Progenitor cell of endocrine pancreas (in vitro differentiated cells): ENCODE results near the gene ARTN. TPM values are rescaled to one million over a fixed set of nuclear protein-coding genes. Genes with fewer than 3 reads are reported as not detected.
A peak's percentile ranks its signal among the peaks of the same experiment; 100 is the strongest.

ENCODE experiments used
- DNase-seq: peaks from one replicate; pipeline ENCODE4 v3.0.0; 2021; ENCODE audit warnings: low spot score; ENCODE audit not compliant: unreplicated experiment
- H3K27ac Mint-ChIP-seq: 2 replicates; pipeline ENCODE4 v1.8.0; 2021; ENCODE audit warnings: mild to moderate bottlenecking, moderate library complexity, mixed read lengths
- H3K27me3 Mint-ChIP-seq: 2 replicates; pipeline ENCODE4 v1.8.0; 2021; ENCODE audit warnings: mixed read lengths
- H3K36me3 Mint-ChIP-seq: 2 replicates; pipeline ENCODE4 v1.8.0; 2022; ENCODE audit warnings: mixed read lengths; ENCODE audit not compliant: insufficient read depth
- H3K4me1 Mint-ChIP-seq: 2 replicates; pipeline ENCODE4 v1.8.0; 2021; ENCODE audit warnings: low read depth, mixed read lengths
- H3K4me3 Mint-ChIP-seq: 2 replicates; pipeline ENCODE4 v1.8.0; 2021; ENCODE audit warnings: low read depth, mild to moderate bottlenecking, moderate library complexity, mixed read lengths
- H3K9me3 Mint-ChIP-seq: 2 replicates; pipeline ENCODE4 v1.8.0; 2021; ENCODE audit warnings: low read depth, mixed read lengths
- CTCF ChIP-seq: fragments of 200-600 bp; sonication (generic); IDR thresholded peaks from one replicate; pipeline ENCODE4 v1.5.0; 2021; ENCODE audit warnings: antibody characterized with exemption, mild to moderate bottlenecking; ENCODE audit not compliant: unreplicated experiment
- total RNA-seq: library from RNA; stranded (reverse); gene quantifications from 2 replicates; pipeline ENCODE4 v1.2.1, GENCODE V29; 2021

Gene ARTN
- total RNA-seq, 1 donor from 2014 or later, result 2.0 TPM

GRCh38 chr1:43925846-43926245, 7.8 kb upstream of the ARTN start:
- no peak for TF ChIP-seq CTCF
- no peak for DNase-seq
- H3K4me3 Mint-ChIP-seq, result no peak overlapping the region
- peaks cover 4% of the 10 kb centered on the region for H3K27me3 Mint-ChIP-seq
- no peaks in the 10 kb centered on the region for H3K9me3 Mint-ChIP-seq
- no peaks in the 10 kb centered on the region for H3K36me3 Mint-ChIP-seq
- H3K27ac Mint-ChIP-seq, result no peak overlapping the region
- H3K4me1 Mint-ChIP-seq, result no peaks in the 10 kb centered on the region

GRCh38 chr1:43930168-43930948, 3.2 kb upstream of the ARTN start:
- H3K27me3 Mint-ChIP-seq, result peaks cover 28% of the 10 kb centered on the region
- no peaks in the 10 kb centered on the region for H3K36me3 Mint-ChIP-seq
- TF ChIP-seq CTCF, result peak; percentile 66
- H3K4me1 Mint-ChIP-seq, result peaks cover 6% of the 10 kb centered on the region
- H3K9me3 Mint-ChIP-seq, result no peaks in the 10 kb centered on the region
- no peak overlapping the region for H3K27ac Mint-ChIP-seq
- no peak for DNase-seq
- no peak overlapping the region for H3K4me3 Mint-ChIP-seq

- H3K27ac Mint-ChIP-seq, result no peak overlapping the region
- DNase-seq, result no peak
- no peak overlapping the region for H3K4me3 Mint-ChIP-seq
- H3K27me3 Mint-ChIP-seq, result peaks cover 28% of the 10 kb centered on the region
- H3K36me3 Mint-ChIP-seq, result no peaks in the 10 kb centered on the region
- TF ChIP-seq CTCF, result no peak
- peaks cover 6% of the 10 kb centered on the region for H3K4me1 Mint-ChIP-seq
- no peaks in the 10 kb centered on the region for H3K9me3 Mint-ChIP-seq
Observed at GRCh38 chr1:43930949-43931275, 2.7 kb upstream of the ARTN start.

- Mint-ChIP-seq H3K27ac (no peak overlapping the region), H3K27me3 (peaks cover 28% of the 10 kb centered on the region), H3K4me1 (peaks cover 6% of the 10 kb centered on the region), H3K9me3 (no peaks in the 10 kb centered on the region), H3K4me3 (no peak overlapping the region), H3K36me3 (no peaks in the 10 kb centered on the region)
- no peak for TF ChIP-seq CTCF
- no peak for DNase-seq
Observed at GRCh38 chr1:43931711-43932660, 1.6 kb upstream of the ARTN start.

GRCh38 chr1:43932786-43933385, 715 bp upstream of the ARTN start:
- no peaks in the 10 kb centered on the region for H3K36me3 Mint-ChIP-seq
- H3K4me1 Mint-ChIP-seq, result peaks cover 6% of the 10 kb centered on the region
- H3K4me3 Mint-ChIP-seq, result peak overlapping the region; percentile 70
- DNase-seq, result no peak
- no peaks in the 10 kb centered on the region for H3K9me3 Mint-ChIP-seq
- H3K27ac Mint-ChIP-seq, result no peak overlapping the region
- peaks cover 26% of the 10 kb centered on the region for H3K27me3 Mint-ChIP-seq
- TF ChIP-seq CTCF, result no peak
